ENCODE measurements around the gene FBXL17.
A peak's percentile ranks its signal among the peaks of the same experiment; 100 is the strongest.

FBXL17 gene

DNA sequence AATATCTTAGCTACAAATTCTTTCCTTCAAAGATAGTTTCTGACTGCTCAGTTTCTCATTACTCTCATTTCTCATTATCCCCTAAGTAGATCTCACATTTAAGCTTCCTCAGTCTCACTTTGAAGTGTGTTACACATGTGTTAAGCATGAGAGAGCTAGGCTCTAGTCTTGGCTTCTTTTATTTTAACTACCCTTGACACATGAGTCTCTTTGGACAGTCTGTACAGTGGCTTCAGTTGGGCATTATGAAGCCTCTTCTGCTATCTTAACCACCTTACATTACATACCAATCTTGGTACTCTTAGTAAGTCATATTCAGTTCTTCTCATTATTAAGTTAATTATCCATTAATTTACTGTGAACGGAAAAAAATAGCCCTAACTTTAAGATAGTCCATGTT, 232.5 kb downstream of the FBXL17 start:
- DNase-seq (ENCODE audit: low read depth), result no peak

DNA sequence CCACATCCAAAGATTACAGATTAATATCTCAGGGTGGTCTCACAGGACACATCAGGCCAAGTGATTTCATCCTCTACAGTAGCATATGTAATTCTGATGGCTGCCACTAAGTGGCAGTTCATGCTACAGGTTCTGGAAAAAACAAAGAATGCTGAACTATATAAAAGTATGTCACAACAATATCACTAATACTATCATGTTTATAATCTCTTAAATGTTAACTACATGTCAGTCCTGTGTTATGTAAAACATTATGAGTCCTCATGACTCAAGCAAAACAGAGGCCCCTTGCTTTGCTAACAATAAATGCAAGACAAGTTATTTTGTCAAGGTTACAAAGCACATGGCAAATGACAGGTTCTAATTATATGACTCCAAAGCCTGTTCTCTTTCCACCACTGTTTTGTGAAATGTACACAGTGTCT, 233.2 kb downstream of the FBXL17 start:
- no peak for DNase-seq (ENCODE audit: low read depth)

DNA sequence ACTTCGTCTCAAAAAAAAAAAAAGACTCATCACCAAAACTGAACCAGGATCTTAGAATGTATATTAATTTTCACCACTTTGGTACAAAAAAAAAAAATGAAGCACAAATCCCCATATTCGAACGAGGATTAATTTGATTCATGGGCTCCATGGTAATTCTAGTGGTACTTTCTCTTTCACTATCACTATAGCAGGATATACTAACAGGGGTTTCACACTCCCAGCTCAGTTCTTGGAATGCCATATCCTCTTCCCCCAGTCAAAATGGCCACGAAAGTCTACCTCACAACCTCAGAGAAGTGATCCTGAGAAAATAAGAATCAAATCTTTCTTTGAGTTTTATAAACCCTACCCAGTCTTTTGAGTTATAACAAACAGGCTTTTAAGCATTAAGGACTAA, 235.7 kb downstream of the FBXL17 start:
- DNase-seq (ENCODE audit: low read depth), result no peak

DNA sequence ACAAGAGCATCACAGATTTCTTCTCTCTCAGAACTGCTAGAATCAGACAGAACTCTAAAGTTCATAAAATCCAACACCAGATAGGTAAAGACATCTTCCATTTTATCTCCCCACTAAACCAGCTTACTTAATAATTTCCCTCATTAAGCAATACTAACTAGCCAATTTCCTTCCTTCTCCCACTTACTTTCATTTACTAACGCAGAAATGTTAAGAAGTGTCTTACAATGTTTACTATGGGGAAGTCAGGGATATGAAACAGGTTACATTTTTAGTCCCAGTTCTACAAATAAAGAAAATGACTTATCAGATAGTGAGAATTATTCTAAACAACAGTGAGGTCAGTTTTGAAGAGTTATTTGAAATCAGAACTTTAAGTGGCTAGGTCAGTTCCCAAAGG, 236.5 kb downstream of the FBXL17 start:
- no peak for DNase-seq (ENCODE audit: low read depth)

DNA sequence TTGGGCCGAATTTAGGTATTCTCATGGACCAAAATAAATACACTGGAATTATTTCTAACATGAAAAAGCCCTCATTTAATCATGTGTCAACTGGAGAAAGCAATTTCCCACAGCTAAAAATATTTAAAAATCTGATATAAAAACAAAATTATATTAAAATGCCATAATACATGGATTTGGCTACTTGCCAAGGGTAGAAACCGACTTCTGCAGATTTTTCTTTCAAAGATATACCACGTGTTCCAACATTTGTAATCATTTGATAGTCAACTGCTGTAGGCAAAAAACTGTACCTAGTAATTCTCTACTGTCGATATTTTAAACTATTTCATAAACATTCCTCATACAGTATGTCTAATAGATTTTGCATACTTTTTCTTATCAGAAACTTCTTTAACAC, 237.6 kb downstream of the FBXL17 start:
- DNase-seq (ENCODE audit: low read depth), result no peak

DNA sequence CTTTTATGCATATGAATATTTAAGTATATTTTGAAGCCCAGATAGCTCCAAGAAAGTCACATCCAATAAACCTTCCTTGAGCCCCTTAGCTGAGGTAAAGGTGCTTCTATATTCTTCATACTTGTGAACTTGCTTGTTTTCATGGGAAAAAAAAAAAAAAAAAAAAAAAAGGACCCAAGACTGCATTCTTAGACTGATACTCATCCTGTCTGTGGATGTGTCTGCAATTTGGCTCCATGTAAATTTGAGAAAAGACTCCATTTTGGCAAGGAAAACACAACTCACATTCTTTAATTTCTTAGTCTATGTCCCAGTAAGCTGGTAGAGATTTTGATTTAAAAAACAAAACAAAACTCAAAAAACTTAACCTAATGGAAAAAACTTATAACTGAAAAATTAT, 238.3 kb downstream of the FBXL17 start:
- peak; percentile 24 for DNase-seq (ENCODE audit: low read depth)

DNA sequence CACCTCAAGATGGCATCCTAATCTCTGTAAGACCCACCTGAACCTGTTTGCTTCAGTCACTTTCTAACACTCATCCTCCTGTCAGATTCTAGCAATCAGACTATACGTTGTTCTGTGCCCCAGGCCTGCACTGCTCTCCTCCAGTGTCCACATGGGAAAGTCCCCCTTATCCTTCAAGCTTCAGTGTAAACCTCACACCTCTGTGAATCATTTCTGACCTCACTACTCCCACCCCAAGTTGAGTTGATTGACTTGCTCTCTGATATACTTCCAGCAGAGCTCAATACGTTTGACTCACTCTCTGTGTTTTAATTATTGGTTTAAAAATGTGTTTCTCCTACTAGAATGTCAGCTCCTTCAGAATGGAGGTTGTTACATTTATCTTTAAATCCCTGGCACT, 240.2 kb downstream of the FBXL17 start:
- no peak for DNase-seq (ENCODE audit: low read depth)

DNA sequence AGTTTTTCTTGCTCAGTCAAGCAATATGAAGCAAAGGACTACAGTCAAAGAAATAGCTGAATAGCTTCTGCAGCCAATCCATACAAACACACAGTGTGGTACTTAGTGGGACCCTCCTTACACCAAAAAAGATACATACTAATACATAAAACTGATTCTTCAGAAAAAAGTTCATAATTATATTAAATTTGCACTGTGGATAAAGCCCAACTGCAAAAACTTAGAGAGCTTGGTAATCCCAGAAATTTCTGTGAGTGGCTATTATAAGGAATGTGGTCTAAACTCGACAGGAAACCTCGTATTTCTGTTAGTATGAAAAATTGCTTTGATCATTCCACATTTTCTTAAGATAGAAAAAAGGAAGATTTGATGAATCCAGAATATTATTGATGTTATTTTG, 245.4 kb downstream of the FBXL17 start:
- no peak for DNase-seq (ENCODE audit: low read depth)

DNA sequence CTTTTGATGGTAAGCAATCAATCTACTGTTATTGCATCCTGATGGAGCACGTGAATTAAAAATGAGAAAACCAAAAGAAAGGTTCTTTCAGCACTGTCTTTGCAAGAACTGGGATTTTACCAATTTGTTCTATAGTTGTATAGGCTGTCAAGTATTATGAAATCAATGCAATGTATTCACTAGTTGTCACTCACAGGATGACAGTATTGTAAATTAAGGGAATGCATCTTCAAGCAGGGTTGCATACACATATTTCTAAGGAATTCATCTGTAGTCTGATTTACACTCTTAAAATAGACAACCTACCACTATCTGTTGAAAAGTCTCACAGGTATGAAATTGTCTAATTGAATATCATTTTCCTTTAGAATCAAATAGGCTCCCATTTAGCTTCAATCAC, 252.8 kb downstream of the FBXL17 start:
- DNase-seq (ENCODE audit: low read depth), result no peak

DNA sequence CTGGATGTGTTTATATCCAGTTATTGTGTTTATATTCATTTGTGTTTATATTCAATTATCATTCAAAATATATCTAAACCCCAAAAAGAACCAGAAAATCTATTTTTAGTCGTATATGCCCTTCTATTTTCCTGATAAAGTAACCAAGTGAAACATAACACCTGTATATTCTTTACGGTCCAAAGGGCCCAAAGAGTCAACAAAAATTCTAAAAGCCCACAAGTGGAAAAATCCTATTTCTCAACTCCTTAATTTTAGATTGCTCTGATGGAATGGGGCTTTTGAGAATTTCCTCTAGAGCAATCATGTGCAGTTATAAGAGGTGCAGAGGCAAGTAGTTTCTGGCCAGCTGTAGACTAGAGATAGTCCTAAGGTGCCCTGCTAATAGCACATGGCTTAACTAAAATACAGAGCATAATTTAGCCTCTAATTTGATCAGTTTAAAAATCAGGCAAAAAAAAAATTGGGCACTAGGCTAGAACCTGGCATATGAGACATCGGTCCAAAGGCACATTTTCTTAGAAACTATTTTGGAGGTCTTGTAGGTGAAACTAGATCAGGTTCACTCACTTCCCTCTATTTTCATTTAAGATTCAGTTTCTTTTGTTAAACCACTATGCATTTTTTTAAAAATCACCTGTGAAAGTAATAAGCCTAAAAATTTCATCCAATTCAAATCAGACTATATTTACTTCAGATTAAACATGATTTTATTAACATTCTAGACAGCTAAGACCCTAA, 256.0 kb downstream of the FBXL17 start:
- DNase-seq (ENCODE audit: low read depth), result no peak

DNA sequence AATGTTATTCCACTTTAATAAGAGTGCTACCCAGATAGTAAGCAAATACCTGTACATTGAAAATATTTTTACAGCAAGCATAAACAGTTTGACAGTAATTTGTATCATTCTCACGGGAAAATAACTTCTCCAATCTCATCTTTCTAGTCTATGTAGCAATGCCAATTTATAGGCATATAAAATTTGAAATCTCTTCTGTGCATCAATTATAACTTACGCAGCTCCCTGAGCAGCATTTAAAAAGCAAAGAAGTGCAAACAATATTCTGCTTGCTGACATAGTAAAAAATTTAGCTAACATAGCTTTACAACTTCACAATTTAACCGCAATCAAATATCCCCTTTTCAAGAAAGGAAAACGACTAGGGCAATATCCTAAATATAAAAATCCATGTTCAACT, 257.3 kb downstream of the FBXL17 start:
- DNase-seq (ENCODE audit: low read depth), result no peak

DNA sequence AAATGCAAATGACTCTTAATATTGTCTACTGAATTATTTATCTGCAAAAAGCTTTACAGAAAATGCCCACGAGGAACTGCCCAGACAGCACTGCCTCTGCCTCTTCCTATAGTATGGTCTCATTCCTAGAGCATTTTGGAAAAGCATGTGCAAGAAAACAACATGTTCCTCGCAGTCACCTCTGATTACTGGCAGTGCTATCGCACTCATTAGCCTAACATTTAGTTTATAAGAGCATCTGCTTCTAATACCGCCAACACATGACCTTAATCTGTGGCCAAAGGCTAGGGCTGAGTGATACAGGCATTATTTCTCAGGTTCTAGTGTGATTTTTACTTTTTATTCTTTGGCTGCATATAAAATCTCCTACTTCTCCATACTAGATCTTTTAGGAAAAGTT, 259.2 kb downstream of the FBXL17 start:
- DNase-seq (ENCODE audit: low read depth), result no peak

DNA sequence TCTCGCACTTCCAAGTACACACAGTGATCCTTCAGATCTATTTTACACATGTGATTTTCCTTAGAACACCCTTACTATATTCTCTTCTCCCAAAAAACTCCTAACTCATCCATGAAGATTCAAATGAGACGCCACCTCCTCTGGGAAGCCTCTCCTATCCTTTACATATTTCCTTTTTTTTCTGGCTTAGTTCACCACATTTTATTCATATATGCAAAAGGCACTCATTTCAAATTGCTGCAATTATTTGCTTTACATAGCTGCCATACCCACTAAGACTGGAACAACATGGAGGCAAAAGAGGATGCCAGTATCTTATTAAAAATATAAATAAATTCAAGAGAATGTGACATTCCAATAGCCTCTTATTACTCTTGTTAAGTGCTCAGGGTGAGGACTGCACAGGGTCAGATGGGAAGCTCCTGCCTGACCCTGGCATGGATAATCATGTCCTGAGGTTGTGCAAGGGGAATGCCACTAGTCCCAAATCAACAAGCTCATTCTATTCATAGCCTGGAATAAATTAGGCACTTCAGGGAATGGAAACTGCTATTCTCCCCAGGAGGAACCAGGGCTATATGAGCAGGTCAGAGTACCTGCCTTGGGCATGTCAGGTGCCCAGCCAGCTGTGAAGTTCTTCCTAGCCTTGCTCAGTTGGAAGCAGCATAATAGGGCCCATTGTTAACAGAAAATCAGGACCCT, 262.9 kb downstream of the FBXL17 start:
- DNase-seq (ENCODE audit: low read depth), result no peak

DNA sequence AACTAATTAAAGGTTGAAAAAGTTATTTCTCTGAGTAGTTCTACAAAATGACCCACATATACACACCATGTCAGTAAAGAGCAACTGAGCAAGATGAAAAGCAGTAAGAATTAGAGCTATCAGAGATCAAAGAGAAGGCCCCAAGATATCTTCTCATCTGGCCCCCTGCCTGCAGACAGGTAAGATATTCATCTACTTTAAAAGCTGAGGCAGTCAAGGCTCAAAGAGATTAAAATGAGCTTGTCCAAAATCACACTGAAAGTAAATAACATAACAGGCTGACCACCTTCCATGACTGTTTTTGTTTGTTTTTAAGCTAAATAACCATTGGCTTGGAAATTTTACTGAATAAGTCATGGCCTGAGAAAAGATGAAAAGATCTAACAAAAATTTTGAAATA, 266.2 kb downstream of the FBXL17 start:
- no peak for DNase-seq (ENCODE audit: low read depth)

DNA sequence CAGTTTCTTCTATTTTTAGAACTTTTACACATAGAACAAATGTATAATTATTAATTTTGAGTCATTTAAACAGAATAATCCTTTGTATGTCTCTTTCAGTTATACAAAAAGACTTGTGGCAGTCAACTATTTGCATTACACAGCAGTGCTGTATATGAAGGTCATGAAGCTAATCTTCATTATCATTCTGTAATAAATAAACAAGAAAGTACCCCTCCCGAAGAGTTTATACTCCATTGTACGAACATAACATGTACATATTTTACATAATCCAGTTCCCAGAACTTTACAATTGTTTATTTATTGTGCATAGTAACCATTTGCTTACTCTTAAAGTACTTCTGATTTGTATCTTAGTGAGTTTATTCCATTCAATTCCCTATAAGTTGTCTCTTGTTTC, 267.9 kb downstream of the FBXL17 start:
- no peak for DNase-seq (ENCODE audit: low read depth)

DNA sequence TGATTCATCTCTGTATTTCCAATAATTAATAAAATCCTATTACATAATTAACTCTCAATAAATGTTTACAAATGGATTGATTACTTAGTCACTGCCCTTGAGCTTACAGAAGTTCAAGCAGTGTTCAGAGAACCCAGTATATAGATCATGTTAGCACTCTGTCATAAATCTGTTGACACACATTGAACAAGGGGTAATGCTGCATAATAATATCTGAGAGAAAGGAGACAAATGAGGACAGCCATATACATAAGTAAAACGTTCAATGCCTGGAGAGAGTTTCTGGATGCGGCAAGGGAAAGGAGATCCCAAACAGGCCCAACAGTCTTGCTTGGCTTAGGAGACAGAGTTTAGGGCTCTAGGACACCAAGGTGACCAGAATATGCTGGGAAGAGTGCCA, 270.2 kb downstream of the FBXL17 start:
- no peak for DNase-seq (ENCODE audit: low read depth)

DNA sequence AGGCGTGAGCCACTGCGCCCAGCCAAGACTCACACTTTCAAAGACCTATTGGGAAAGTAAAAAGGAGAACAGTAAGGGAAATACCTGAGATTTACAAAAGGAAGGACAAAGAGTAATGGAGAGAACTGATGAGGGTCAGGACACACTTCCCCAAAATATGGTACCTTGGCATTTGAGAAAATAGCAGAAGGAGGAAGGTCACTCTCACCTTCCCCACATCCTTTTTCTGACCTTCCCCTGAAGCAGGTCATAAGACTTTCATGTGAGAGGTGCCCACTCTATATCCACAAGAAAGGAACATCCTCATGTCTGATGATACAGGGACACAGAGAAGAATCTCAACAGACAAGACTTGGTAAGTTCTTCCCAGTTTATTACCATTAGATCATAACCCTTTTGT, 272.8 kb downstream of the FBXL17 start:
- DNase-seq (ENCODE audit: low read depth), result no peak

DNA sequence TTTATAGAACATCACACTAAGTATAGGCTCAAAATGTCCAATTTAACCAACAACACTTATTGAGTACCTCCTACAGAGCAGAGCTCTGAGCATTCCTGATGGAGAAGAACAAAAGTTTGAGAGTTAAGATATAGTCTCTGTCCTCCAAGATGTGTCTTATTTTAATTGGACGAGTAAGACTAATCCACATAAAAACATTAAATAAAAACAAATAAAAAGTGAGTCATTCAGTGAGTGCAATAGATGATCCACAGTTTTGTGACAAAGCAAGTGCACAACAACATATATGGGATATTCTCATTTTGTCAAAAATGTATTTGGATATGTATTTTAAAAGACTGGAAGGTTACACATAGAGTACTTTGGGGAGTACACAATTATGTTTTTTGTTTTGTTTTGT, 277.4 kb downstream of the FBXL17 start:
- DNase-seq (ENCODE audit: low read depth), result no peak

DNA sequence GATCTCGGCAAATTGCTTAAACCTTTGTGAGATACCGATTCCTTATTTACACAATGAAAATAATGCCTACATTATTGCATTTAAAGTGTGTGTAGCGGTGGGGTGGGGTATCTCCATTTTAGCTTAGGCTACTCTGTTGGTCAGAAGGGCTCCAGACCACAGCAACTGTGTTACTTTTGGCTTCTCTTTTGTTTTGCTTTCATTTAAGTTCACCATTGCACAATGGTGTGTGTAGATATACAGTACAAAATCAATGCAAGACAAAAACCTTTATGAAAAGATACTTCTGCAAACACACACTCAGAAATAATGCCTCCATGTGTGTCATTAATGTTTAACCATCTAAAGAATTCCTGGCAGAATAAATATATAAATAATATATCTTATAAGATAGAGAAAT, 279.4 kb downstream of the FBXL17 start:
- no peak for DNase-seq (ENCODE audit: low read depth)

DNA sequence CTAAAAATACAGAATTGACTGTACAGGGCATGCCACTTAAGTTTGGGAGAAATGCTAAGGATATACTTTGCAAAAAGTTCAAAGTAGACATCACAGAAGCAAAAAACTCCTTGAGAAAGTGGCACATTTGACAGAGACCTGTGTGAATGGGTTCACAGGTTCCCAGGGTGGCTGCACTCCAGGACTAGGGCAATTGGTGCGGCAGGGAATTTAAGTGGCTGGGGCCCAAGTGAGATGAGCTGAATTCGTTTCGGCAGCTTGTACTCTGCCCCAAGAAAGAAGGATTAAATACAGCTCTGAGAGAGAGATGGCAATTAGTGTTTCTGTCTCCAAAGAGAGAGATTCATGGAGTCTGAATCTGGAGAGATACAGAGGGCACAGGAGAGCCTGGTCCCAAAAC, 280.1 kb downstream of the FBXL17 start:
- no peak for DNase-seq (ENCODE audit: low read depth)

DNA sequence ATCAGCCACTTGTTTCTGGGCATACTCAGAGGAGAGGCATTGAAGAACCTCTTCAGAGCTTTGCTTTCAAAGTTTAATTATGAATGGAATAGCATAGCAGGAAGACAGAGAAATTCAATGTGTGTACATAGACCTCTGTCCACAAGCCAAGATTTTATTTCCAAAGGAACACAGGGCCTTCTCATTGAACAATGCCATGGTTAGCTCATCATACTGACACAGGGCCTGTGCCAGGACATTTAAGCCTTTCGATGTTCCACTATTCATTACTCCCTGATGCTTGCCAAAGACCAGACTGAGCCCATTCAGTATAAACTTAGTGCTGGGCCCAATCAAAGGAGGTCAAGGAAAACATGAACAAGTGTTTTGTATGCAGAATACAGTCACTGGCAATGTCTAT, 280.8 kb downstream of the FBXL17 start:
- no peak for DNase-seq (ENCODE audit: low read depth)

DNA sequence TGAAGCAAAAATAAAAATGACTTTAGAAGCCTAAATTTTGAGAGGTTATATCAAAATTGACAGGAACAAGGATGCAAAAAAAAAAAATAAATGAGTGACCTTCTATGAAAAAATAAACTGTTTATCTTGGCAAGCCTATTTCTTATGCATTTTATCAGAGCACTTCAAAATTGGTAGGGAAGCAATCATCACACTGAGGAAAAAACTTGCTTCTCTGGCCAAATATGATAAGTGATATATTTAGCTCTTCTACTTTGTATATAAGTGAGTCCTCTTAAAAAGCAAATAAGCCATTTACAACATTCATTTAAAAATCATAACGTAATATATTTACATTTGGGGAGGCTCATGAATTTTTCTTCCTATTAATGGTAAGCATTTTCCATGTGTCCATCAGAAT, 287.1 kb downstream of the FBXL17 start:
- no peak for DNase-seq (ENCODE audit: low read depth)

DNA sequence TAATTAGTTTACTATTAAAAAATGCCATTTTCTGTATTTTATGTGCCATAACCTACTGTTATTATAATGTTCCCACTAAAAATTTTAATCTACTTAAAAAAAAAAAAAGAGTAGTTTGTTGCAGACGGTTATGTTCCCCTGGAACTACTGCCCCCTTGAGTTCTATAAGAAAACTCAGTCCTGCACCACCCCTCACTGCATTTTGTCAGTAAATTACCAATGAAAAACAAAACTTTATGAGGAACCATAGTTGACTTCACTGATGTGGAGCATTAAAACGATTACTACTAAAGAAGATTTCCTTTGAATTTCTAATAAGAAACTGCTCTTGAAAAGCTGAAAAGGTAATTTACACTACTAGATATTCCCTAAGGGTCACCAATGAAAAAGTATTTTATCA, 288.7 kb downstream of the FBXL17 start:
- DNase-seq (ENCODE audit: low read depth), result no peak

DNA sequence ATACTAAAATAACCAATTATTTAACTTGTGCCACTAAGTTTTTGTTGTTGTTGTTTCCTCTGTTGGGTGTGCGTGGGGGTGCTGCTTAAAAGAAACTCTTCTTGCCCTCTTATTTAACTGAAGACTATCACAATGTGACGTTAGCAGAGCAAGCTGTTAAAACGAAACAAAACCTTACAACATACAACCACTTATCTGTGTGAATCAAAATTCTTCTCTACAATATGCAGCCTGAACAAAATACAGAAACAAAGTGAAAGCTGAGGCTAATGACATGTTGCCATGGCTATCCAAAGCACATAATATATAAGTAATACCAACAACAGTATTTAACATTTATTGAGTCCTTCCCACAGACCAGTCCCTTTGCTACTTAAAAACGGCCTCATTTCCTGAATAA, 291.0 kb downstream of the FBXL17 start:
- no peak for DNase-seq (ENCODE audit: low read depth)

All from GM04503 (cell line).